NCI-H748 (cell line): Measurements from ENCODE around the gene PLCL1.

Experiments used
- DNase-seq: peaks from one replicate; lab custom pipeline; 2025; ENCODE audit not compliant: unreplicated experiment; lab: John Stamatoyannopoulos, UW

Gene PLCL1

DNA sequence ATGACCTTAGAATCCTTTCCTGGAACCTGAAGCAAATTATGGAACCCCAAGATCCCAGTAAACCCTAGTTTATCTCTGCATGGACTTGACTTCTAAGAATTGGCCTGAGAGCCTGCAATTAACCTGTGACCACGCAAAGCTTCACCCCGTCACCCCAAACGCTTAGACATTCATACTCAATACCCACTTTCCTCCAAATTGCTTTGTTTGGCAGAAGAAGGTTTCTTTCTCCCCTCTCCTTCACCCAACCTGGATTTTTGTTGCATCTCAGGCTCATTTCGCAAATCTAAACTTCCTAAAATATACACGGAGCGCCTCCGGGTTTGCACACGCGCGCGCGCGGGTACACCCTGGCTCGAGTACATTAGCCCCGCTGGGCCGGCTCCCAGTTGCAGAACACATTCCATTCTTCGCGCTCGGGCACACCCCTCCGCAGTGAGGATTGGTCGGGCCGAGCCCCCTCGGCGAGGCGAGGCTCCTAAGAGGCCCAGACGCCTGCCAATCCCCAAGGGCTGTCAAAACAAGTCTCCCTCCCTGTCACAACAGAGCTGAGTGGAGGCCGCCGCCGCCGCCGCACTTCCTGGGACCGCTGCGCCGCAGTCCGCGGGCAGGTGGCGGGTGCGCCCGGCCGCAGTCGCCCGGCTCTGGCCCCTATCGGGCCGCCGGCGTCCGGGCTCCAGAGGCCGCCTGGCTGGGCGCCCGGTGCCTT is at the start of gene PLCL1:
Gene PLCL1 (plus strand): TSS at position 545 of the 709 bp plus-strand sequence.
- DNase-seq = peak; percentile 95

DNA sequence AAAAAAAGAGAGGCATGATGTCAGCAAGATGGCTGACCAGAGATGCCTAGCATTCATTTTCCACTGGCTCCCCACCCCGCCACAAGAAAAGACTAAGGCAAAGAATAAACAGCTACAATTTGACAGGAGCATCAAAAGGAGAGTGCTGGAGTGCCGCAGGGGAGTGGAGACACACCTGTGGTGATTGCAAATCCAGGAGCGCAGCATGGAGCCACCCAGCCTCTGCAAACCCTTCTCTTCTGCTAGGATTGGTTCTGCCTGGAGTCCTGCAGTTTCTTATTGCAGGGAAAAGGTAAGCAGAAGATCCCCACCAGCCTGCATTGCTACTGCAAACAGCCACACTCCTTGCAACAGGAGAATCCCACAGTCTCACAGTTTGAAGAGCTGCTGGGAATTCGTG is 45.4 kb upstream of the PLCL1 start:
- no peak for DNase-seq

DNA sequence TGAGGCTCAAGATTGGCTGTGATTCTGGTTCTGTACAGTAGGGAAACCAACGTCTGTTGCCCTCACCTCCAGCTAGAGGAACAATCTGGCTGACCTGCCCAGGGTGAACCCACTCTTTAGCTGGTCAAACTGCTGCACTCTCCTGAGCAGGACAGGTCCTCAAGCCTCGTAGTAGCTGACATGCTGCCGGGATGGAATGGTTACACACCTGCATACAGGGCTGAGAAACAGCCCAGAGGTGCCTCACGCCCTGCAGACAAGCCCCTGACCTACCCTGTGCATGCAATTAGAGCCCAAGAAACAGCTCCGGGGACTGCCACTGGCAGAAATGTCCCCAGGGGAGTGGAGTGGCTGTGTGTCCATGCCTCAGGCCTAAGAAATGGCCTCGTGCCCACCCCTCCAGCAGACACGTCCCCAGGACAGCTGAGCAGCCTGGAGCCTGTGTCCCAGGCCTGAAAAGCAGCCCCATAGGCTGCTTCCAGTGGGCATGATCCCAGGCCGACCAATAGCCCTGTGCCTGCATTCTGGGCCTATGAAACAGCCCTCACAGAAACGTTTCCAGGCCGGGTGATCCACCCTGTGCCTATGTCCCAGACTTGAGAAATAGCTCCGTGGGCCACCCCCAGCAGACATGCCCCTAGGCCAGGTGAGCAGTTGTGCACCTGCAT is 44.6 kb upstream of the PLCL1 start:
- DNase-seq = no peak

DNA sequence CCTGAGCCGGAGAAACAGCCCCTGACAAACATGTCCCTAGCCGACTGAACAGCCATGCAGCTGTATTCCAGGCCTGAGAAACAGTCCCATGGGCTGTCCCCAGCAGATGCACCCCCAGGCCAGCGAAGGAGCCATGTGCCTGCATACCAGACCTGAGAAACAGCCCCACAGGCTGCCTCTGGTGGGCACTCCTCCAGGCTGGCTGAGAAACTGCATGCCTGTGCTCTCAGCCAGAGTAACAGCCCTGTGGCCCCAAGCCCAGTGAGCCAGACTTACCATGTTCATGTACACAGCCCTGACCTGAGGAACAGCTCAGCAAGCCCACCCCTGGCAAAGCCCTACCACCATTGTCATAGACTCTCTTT is 44.1 kb upstream of the PLCL1 start:
- DNase-seq = no peak

DNA sequence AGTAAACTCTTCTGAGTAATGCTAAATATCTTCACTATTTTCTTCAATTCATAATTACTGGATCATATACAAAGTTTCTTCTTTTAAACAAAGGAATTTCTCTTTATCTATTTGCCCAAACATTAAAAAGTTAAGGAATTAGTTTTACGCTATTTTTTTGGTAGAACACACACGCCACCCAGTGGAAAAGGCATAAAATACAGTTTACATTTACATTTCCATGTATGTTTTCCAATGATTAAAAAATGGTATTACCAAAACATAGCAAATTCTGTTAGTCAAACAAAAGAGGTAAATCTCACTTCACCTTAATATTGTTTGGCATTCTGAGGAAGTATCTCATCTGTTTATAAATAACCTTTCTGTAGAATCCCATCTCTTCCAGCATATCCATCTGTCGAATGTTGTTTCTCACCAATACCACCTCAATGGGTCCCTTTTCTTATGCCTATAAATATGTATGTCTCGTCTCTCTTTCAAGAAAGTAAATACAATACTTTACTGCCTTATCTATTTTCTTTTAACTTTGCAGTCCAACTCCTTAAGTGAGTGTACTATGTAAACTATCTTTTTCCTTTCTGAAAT is 26.5 kb upstream of the PLCL1 start:
- DNase-seq = peak; percentile 30

DNA sequence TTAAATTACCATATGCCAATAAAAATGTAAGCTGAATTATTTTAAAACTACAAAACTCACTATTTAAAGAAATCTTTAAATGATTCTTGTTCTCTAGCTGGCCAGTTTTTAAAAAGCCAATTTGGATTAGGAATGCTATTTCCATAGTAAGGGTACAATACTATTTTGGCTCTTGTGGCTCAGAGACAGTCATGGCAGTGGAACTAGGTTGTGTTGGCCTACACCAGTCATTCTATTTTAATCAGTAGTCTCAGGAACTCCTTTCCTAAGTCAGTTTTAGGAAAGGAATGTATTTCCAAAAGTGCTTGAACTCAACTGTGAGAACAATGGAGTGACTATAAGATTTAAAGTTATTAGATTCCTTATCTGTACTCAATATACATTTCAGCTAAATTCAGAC is 25.1 kb upstream of the PLCL1 start:
- DNase-seq = no peak

DNA sequence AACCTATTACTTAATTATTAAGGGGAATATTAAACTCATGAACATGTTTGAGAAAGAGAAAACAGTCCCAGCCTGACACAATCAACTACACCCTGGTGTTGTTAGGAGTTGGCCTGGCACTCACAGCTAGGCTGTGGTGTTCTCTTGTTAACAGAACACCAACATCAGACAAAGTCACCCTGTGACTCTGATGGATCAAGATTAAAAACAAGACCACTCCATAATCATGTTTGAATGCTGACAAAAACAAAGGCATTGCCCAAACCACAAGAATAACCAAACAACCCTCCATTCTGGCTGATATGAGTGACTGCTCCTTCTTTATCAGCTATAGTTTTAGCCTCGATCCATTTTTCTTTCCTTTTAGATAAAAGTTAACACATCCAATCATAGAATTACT is 22.3 kb upstream of the PLCL1 start:
- no peak for DNase-seq

DNA sequence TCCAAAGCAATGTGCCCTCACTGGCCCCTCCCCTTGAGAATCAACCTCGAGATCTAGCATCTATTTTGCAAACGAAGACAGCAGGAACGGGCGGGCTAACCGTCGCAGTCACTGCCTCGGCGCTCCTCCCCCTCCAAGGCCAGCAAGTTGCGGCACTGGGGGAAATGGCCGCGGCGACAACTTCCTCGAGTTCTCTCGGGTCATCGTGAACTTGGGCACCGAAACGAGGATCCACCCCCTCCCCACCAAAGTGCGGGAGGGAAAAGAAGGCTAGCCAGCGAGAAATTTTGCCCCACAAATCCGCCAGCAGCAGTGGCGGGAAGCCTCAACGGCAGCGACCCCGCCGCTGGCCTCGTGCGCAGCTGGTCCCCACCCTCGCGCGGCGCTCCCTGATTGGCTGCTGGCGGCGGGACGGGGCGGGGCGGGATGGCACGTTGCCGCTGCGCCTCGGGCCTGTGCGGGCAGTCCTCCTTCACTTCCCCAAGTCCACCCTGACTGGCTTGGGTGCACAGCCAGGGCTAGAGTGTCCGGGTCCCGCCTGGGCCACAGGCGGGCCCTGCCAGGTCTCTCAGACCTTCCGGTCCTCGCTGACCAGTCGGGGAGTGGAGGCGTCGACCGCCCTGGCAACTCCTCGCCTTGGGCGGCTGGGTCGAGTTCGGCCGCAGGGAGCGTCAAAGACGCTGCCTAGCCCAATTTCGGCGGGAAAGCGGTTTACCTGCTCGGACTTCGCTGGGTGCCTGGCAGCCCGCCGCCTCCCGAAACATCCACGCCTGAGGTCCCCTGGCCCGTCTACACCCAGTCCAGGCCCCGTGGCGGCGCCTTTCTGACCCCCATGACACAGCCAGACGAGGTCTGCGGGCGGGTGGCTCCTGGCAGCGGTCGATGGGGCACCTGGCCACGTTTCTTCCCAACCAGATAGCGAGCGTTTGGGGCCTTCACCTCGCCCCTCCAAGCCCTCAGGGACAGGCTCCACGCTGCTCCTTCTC is 19.1 kb upstream of the PLCL1 start, which contains the start of gene BOLL:
Gene BOLL (minus strand): TSS at position 364 of the 986 bp plus-strand sequence. CDS start 3,469 bp downstream, outside the sequence.
- no peak for DNase-seq

DNA sequence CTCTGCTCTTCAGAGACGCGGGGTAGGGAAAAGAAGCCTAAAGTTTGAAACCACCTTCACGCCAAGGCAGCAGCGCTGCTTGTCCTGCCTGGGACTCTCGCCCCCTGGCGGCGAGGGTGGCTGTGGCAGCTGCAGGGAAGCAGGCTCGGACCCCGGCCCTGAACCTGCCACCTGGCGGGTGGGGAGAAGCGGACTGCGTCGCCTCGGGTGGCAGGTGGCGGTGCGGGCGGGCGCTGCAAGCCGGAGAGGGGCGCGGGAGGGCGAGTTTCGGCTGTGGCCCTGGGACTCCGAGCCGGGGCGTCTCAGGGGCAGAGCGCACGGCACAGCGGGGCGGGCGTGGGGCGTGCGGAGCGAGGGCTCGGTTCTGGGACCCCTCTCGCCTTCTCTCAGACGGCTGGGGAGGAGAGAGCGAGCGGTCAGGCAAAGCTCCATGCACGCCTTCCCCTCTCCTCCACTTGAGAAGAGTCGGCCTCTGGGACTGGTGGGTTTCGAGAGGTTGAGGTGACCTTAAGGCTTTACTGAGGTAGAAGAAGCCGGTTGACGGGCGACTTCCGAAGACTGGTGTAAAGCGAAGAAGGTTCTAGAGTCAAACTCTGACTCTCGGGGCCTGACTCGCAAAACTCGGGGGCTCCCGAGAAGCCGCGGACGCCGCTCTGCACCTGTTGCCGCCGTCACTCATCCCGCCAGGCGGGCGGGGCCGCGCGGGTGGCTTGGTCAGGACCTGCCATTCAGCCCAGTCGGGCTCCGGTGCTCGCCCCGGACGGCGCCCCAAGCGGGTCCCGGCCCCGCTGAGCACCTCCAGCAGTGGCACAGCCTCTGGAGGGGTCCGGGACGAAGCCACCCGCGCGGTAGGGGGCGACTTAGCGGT is 18.1 kb upstream of the PLCL1 start:
- peak; percentile 70 for DNase-seq

DNA sequence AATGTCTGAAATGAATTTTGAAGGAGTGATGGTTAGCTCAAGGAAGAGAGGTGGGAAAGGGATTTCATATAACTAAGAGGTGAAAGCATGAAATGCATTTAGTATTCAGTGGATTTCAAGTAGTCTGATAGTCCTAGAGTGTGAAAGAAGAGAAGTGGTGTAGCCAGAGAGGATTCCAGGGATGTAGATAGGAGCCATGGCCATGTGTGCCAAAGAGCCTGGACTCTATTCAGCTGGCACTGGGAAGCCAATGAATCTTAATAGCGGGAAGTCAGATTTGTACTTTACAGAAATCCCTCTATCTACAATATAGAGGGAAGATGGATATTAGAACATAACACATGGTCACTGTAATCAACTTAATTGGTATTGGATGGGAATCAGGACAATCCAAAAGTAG is 10.9 kb upstream of the PLCL1 start:
- no peak for DNase-seq

DNA sequence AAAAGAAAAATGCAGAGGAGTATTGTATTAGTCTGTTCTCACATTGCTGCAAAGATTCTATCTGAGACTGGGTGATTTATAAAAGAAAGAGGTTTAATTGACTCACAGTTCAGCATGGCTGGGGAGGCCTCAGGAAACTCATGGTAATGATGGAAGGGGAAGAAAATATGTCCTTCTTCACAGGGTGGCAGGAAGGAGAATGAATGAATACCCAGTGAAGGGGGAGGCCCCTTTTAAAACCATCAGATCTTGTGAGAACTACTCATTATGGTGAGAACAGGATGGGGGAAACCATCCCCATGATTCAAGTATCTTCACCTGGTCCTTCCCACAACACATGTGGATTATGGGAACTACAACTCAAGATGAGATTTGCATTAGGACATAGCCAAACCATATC is 9.1 kb upstream of the PLCL1 start:
- no peak for DNase-seq

DNA sequence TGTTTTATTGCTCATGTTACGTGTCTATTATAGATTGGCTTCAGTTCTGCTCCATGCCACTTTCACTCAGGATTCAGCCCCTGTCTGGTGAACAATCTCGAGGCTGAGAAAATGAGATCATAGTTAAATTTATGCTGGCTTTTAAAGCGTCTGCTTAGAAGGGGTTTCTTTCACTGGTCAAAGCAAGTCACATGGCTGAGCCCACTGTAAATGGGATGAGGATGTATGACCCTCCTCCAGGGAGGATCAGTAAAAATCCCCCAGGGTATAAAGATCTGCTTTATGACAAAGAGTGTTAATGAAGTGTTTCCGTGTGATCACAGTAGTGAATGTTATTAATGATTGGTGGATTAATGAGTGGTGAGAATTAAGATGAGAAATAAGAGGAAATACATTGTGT is 6.2 kb upstream of the PLCL1 start:
- no peak for DNase-seq

DNA sequence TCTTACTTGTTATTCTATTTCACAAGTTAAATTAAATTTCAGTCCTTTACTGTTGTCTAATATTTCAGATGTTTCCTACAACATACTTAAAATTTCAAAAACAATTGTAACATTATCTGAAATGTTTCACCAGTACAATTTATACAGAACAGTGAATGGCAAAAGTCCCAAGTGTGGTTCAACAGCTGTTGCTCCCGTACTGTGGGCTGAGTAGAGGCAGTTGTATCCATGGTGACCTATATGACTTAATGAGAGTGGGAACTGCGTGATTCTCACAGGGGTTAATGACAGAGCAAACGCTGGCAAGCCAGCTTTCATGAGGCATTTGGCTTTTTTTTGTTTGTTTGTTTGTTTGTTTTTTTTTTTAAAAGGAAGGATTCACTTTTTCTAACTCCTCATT is 5.3 kb upstream of the PLCL1 start:
- DNase-seq = peak; percentile 63

DNA sequence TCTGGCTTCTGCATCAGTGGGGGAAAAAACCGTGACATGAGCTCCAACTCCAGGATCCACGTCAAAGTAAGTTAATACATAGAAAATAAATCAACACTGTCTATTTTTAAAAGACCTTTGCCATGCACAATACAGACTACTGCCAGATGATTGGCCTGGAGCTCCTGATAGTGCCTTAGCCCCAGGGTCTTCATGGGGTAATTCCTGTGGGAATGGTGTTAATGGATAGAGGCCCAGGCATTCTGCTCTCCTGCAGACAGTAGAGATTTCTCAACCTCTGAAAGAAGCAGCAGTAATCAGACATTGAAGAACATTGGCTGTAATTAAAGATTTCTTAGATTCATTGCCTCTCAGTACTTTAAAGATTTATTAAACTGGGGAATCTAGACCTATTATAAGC is 4.3 kb upstream of the PLCL1 start:
- no peak for DNase-seq

DNA sequence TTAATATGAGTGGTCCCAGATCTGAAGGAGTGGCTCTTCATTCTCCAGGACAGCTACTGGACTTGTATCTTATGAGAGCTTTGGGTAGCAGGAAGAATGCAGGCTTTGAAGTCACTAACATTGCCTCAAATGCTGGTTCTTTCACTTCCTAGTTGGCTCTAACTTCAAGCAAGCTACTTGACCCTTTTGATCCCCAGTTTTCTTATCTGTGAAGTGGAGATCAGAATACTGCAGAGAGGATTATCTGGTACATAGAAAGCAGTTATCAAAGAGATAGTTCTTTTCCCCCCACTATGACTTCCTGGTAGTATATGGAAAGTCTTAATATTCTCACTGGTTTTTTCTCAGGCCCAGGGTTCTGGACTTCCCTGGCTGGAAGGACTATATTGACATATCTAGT is 3.4 kb upstream of the PLCL1 start:
- DNase-seq = no peak

DNA sequence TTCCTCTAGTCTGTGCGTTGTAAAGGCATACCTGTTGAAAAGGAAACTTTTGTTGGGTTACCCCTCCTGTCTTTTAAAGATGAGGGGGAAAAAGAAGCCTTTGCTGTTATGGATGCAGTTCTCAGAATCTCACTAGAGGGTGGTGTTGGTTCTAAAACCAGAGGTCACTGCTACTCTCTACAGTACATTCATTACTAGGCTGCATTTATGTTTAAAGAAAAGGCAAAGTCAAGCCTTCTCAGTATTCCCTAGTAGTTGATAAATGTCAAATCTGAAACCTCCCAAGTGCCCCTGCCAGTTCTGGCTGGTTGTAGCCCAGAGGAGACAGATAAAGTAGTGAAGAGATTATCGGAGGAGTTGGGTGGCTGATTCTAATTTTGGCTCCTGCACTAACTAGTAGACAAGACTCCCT is 1.4 kb upstream of the PLCL1 start:
- DNase-seq = peak; percentile 62

DNA sequence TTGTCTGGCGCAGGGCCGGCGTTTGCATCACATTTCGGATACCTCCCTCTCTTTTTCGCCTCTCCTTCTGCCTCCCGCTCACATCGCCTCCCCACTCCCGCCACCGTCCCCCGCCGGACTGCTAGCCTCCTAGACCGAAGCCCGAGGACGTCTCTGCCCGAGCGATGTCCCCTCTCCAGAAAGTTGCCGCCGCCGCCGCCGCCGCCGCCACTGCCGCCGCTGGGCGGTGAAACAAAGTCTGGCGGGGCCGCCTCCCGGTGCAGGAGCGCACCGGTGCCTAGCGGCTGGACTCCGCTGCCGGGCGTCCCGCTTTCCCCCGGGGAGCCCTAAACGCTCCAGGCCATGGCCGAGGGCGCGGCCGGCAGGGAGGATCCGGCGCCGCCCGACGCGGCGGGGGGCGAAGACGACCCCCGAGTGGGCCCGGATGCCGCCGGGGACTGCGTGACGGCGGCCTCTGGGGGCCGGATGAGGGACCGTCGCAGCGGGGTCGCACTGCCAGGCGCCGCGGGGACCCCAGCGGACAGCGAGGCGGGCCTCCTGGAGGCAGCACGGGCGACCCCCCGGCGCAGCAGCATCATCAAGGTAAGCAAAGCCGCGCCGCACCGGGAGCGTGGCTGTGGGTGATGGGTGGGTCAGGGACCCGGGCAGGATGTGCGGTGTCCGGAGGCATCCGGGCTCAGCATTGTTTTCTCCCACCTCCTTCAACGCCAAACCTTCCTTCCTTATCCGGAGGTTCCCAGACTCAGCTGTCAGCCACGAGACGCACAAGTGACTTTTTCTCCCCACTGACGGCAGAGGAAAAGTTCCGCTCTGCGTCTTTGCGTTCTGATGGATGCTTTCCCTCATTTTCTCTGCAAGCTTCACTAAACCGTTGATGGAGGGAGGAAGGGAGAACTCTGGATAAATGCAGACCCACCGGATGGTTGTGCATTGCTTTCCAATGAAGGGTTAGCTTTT is 643 bp downstream of the PLCL1 start:
- DNase-seq = peak; percentile 53

DNA sequence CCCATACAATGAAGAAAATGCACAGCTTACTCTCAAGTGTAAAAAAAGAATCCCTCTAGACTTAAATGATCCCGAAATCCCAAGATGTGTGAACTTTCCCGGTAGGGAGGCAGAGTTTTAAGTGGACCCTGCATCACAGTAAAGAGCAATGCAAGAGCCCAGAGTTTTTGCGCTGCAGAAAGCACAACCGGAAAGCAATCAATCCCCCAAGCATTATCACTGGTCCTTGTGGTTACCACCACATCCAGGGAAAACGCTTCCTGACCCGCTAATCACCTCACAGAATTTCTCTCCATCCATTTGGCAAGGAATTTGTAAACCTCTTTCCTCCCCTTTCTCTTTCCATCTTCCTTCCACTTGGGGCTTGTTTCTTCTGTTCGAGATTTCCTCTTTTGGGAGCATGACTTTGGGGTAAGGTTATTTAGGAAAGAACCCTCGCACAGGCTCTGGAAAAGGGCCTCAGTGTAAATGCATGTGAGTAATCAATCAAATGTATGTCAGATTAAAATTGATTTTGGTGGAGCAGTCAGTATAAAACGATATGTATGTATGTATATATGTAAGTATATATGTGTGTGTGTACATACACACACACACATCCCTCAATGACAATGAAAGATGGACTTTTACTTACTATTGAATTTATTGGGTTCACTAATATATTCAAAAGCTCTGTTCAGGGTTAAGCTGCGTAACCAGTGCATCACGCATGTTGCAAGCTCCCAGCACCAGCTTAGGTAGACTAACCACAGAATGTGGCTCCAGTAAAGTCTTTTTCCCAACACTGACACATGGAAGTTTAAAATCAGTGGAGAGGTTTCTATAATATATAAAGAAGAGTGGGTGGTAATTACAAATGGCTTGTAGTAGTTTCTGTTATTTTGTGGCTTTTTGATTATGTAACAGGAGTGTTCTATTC is 1.6 kb downstream of the PLCL1 start:
- DNase-seq = no peak
